Endodermal cell (in vitro differentiated cells): ENCODE results near the gene PDXP. TPM values are rescaled to one million over a fixed set of nuclear protein-coding genes. Genes with fewer than 3 reads are reported as not detected.
A peak's percentile ranks its signal among the peaks of the same experiment; 100 is the strongest.

Experiments used
- DNase-seq: peaks from one replicate; pipeline ENCODE4 v3.0.0-alpha.2; 2017
- H3K27ac ChIP-seq: 2 replicates; pipeline ENCODE4 v1.5.1; 2013; ENCODE audit warnings: mild to moderate bottlenecking, low read depth, low read length, moderate library complexity
- H3K27me3 ChIP-seq: 2 replicates; pipeline ENCODE4 v1.6.1; 2013; ENCODE audit warnings: mild to moderate bottlenecking, low read length, moderate library complexity; ENCODE audit not compliant: insufficient read depth, control insufficient read depth, poor library complexity, severe bottlenecking
- H3K36me3 ChIP-seq: 2 replicates; pipeline ENCODE4 v1.7.0; 2013; ENCODE audit warnings: mild to moderate bottlenecking, low read length, moderate library complexity; ENCODE audit not compliant: control insufficient read depth, insufficient read depth
- H3K4me1 ChIP-seq: one replicate; pipeline ENCODE4 v1.7.0; 2013; ENCODE audit warnings: low read length; ENCODE audit not compliant: control insufficient read depth, insufficient read depth
- H3K4me3 ChIP-seq: 2 replicates; pipeline ENCODE4 v1.5.1; 2013; ENCODE audit warnings: mild to moderate bottlenecking, low read length, moderate library complexity
- H3K9ac ChIP-seq: 2 replicates; pipeline ENCODE4 v1.6.1; 2013; ENCODE audit warnings: mild to moderate bottlenecking, low read length, moderate library complexity; ENCODE audit not compliant: poor library complexity, severe bottlenecking; ENCODE audit errors: extremely low read depth
- H3K9me3 ChIP-seq: 2 replicates; pipeline ENCODE4 v1.6.1; 2013; ENCODE audit warnings: mild to moderate bottlenecking, low read length, moderate library complexity; ENCODE audit not compliant: control insufficient read depth
- H3K27ac Mint-ChIP-seq: 2 replicates; pipeline ENCODE4 v1.8.0; 2020; ENCODE audit warnings: mixed read lengths
- H3K27me3 Mint-ChIP-seq: 2 replicates; pipeline ENCODE4 v1.8.0; 2021; ENCODE audit warnings: mild to moderate bottlenecking, mixed read lengths; ENCODE audit not compliant: insufficient read depth
- H3K36me3 Mint-ChIP-seq: 2 replicates; pipeline ENCODE4 v1.8.0; 2020; ENCODE audit warnings: low read depth, mixed read lengths
- H3K4me1 Mint-ChIP-seq: 2 replicates; pipeline ENCODE4 v1.8.0; 2020; ENCODE audit warnings: mixed read lengths
- H3K4me3 Mint-ChIP-seq: 2 replicates; pipeline ENCODE4 v1.8.0; 2020; ENCODE audit warnings: mild to moderate bottlenecking, moderate library complexity, mixed read lengths
- H3K9me3 Mint-ChIP-seq: 2 replicates; pipeline ENCODE4 v1.8.0; 2020; ENCODE audit warnings: mild to moderate bottlenecking, mixed read lengths
- CTCF ChIP-seq: fragments of 200-600 bp; sonication (generic); conservative IDR thresholded peaks from 2 replicates; pipeline ENCODE4 v1.5.0; 2021; ENCODE audit warnings: antibody characterized with exemption, mild to moderate bottlenecking
- WGBS, 2 experiments: methylation state at CpG; one replicate each; pipeline versions ENCODE4 v1.1.5 to v1.1.7; 2013; ENCODE audit warnings: missing lambda C conversion rate in 2 of 2, mixed read lengths in 1 of 2; ENCODE audit not compliant: insufficient coverage in 1 of 2, insufficient read length in 1 of 2; 5-methylcytosine and 5-hydroxymethylcytosine counted together
- total RNA-seq, 2 donors: library from RNA; stranded (reverse); fragmentation: NEBNext Ultra II Directional in 1 of 2; extraction: Animal tissue kit (Norgen Biotek cat#: 25700) in 1 of 2; gene quantifications; 2 replicates in 1 of 2; 3 replicates in 1 of 2; pipeline ENCODE4 v1.2.1, GENCODE V29; 2021

The PDXP gene
- total RNA-seq, 2 donors from 2014 or later: 23.5 to 29.3 TPM

GRCh38 chr22:37696657-37697537, 38.4 kb downstream of the PDXP start, which contains the start of gene TRIOBP:
Gene TRIOBP (plus strand): TSS chr22:37697048. CDS start chr22:37701366, 4,318 bp downstream.
- Mint-ChIP-seq H3K9me3 (no peaks in the 10 kb centered on the region), H3K4me3 (peak within 1 kb of the TSS; percentile 85), H3K27ac (peak within 1 kb of the TSS; percentile 92), H3K27me3 (no peaks in the 10 kb centered on the region), H3K4me1 (peaks cover 6% of the 10 kb centered on the region), H3K36me3 (peaks cover 34% of the 10 kb centered on the region)
- H3K27me3 ChIP-seq: no peaks in the 10 kb centered on the region
- WGBS, 2 experiments: 0 to 1% methylated on average over 12 to 38 of the region's 39 CpGs
- no peaks in the 10 kb centered on the region for H3K4me1 ChIP-seq
- peak within 1 kb of the TSS; percentile 84 for H3K4me3 ChIP-seq
- H3K36me3 ChIP-seq: peaks cover 31% of the 10 kb centered on the region
- peak within 1 kb of the TSS; percentile 75 for H3K27ac ChIP-seq
- TF ChIP-seq CTCF: peak; percentile 74
- peak within 1 kb of the TSS; percentile 53 for H3K9ac ChIP-seq
- peak; percentile 100 for DNase-seq
- no peaks in the 10 kb centered on the region for H3K9me3 ChIP-seq

- Histone ChIP-seq H3K36me3 (peaks cover 27% of the 10 kb centered on the region), H3K9me3 (no peaks in the 10 kb centered on the region), H3K27ac (peak overlapping the region; percentile 75), H3K4me1 (no peaks in the 10 kb centered on the region), H3K9ac (peak overlapping the region; percentile 53), H3K4me3 (peak overlapping the region; percentile 84), H3K27me3 (no peaks in the 10 kb centered on the region)
- Mint-ChIP-seq H3K4me3 (peak overlapping the region; percentile 85), H3K27me3 (no peaks in the 10 kb centered on the region), H3K9me3 (no peaks in the 10 kb centered on the region), H3K36me3 (peaks cover 31% of the 10 kb centered on the region), H3K27ac (no peak overlapping the region), H3K4me1 (peaks cover 6% of the 10 kb centered on the region)
- TF ChIP-seq CTCF: peak; percentile 2
- 0 to 7% methylated on average over 2 to 3 of the region's 3 CpGs for WGBS, 2 experiments
- no peak for DNase-seq
Observed at GRCh38 chr22:37697538-37697835, 39.0 kb downstream of the PDXP start.

- Mint-ChIP-seq H3K36me3 (peaks cover 45% of the 10 kb centered on the region), H3K4me1 (peaks cover 3% of the 10 kb centered on the region), H3K27ac (no peak overlapping the region), H3K9me3 (no peaks in the 10 kb centered on the region), H3K27me3 (no peaks in the 10 kb centered on the region), H3K4me3 (no peak overlapping the region)
- H3K4me1 ChIP-seq: no peaks in the 10 kb centered on the region
- no peak overlapping the region for H3K9ac ChIP-seq
- peaks cover 56% of the 10 kb centered on the region for H3K36me3 ChIP-seq
- no peaks in the 10 kb centered on the region for H3K9me3 ChIP-seq
- no peak for TF ChIP-seq CTCF
- DNase-seq: no peak
- WGBS, 2 experiments: 92 to 99% methylated on average over 8 of the region's 8 CpGs
- H3K27me3 ChIP-seq: no peaks in the 10 kb centered on the region
- H3K4me3 ChIP-seq: no peak overlapping the region
- H3K27ac ChIP-seq: no peak overlapping the region
Observed at GRCh38 chr22:37701141-37701786, 42.7 kb downstream of the PDXP start.
